ENCODE measurements around the gene LBHD2. TPM values are rescaled to one million over a fixed set of nuclear protein-coding genes. Genes with fewer than 3 reads are reported as not detected.

The LBHD2 gene
- total RNA-seq, 1 donor from 2014 or later: not detected

DNA sequence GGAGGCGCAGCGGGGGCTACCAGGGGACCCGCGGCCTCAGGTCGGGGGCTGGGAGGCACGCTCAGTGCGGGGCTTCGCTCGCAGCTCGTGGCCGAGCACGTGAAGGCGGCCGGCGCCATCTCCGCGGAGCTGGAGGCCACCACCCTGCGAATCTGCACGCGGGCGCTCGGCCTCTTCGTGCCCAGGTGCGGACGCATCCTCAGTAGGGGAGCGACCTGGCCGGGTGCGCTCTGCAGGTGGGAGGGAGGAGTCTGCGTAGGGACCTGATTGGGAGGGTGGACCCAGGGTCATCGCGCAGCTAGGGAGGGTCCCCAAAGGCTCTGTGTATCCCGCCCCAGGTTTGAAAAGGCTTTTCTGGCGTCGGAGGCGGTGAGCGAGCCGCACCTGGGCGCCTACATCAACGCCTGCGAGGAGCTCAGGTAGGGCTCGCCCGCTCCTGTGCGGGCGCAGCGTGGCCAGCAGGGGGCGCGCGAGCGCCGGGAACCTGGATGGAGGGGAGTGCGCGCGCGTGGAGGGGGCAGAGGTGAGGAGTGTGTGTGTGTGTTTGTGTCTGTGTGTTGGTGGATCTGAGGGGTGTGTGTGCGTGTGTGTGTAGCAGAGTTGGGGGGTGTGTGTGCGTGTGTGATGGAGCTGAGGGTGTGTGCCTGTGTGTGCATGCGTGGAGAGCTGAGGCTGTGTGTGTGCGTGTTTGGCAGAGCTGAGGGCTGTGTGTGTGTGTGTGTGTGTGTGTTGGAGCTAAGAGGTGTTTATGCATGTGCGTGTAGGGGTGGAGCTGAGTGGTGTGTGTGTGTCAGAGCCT lies 20.8 kb downstream of the LBHD2 start:
- H3K4me1 ChIP-seq: peaks cover 35% of the 10 kb centered on the region
- H3K9me3 ChIP-seq (replicated peaks): no peaks in the 10 kb centered on the region
- H3K4me3 ChIP-seq: peak overlapping the region; percentile 51
- H3K27me3 ChIP-seq (ENCODE audit: low read depth): peaks cover 56% of the 10 kb centered on the region
- TF ChIP-seq, protein P1, sequence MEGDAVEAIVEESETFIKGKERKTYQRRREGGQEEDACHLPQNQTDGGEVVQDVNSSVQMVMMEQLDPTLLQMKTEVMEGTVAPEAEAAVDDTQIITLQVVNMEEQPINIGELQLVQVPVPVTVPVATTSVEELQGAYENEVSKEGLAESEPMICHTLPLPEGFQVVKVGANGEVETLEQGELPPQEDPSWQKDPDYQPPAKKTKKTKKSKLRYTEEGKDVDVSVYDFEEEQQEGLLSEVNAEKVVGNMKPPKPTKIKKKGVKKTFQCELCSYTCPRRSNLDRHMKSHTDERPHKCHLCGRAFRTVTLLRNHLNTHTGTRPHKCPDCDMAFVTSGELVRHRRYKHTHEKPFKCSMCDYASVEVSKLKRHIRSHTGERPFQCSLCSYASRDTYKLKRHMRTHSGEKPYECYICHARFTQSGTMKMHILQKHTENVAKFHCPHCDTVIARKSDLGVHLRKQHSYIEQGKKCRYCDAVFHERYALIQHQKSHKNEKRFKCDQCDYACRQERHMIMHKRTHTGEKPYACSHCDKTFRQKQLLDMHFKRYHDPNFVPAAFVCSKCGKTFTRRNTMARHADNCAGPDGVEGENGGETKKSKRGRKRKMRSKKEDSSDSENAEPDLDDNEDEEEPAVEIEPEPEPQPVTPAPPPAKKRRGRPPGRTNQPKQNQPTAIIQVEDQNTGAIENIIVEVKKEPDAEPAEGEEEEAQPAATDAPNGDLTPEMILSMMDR (IDR thresholded peaks at IDR 0.05; ENCODE audit: borderline replicate concordance): peak; percentile 94
- H3K27ac ChIP-seq (replicated peaks): no peak overlapping the region
- intact Hi-C loops (cut with micrococcal nuclease): loop anchor here (5.0 to 10.0 kb wide), 2 partner anchors 80 to 187 kb away; no protein-coding TSS in a partner anchor
- no peaks in the 10 kb centered on the region for H3K36me3 ChIP-seq
- DNase-seq: peak; percentile 73

DNA sequence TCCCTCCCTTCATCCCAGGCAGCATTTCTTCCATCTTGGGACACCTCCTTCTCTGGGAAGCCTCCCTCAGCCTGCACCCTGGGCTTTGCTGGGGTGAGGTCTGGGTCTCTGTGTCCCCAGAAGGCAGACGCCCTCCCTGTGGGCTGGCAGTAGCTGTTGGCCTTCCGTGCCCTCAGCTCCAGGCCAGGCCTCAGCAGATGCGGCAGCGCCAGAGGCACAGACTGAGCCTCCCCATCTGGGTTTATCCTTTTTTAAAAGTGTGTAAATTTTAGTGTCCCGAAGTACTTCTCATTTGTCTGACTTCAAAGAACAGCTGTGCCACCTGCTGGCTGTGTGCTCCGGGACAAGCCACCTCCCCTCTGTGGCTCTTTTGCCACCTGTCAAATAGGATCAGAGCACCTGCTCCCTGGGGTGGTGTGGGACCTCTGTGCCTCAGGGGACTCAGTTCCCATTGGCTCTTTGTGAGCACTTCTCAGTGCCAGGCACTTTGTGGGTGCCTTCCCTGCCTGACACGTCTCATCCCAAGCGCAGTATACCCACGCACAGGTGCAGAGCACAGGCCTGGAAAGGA lies 21.7 kb downstream of the LBHD2 start:
- TF ChIP-seq, protein P1 (IDR thresholded peaks at IDR 0.05; ENCODE audit: borderline replicate concordance): no peak
- Histone ChIP-seq H3K27me3 (ENCODE audit: low read depth) (peaks cover 48% of the 10 kb centered on the region), H3K4me3 (no peak overlapping the region), H3K4me1 (peaks cover 43% of the 10 kb centered on the region), H3K9me3 (replicated peaks) (no peaks in the 10 kb centered on the region), H3K36me3 (no peaks in the 10 kb centered on the region), H3K27ac (replicated peaks) (no peak overlapping the region)
- intact Hi-C loops (cut with micrococcal nuclease): loop anchor here (5.0 to 10.0 kb wide), 2 partner anchors 79 to 187 kb away; no protein-coding TSS in a partner anchor
- DNase-seq: no peak

DNA sequence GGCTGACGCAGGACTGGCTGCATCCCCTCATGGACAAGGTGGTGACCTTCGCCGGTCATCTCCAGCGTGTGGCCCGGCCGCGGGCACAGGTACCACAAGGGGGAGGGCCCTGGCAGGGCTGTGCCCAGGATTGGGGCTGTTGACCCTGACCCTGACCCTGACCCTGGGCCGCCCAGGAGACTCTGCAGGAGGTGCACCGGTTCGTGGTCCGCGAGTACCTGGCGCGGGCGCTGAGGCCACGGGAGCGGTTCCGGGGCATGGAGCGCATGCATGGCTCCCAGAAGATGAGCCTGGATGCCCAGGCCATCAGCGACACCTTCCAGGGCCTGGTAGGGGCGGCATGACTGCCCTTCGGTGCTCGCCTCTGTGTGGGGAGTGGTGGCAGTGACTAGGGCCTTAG lies 23.4 kb downstream of the LBHD2 start:
- H3K27ac ChIP-seq (replicated peaks): no peak overlapping the region
- DNase-seq: no peak
- TF ChIP-seq, protein P1 (IDR thresholded peaks at IDR 0.05; ENCODE audit: borderline replicate concordance): no peak
- no peaks in the 10 kb centered on the region for H3K36me3 ChIP-seq
- H3K27me3 ChIP-seq (ENCODE audit: low read depth): peaks cover 30% of the 10 kb centered on the region
- intact Hi-C loops (cut with micrococcal nuclease): loop anchor here (5.0 to 10.0 kb wide), 2 partner anchors 77 to 185 kb away; no protein-coding TSS in a partner anchor
- no peaks in the 10 kb centered on the region for H3K9me3 ChIP-seq (replicated peaks)
- no peak overlapping the region for H3K4me3 ChIP-seq
- H3K4me1 ChIP-seq: peaks cover 55% of the 10 kb centered on the region

DNA sequence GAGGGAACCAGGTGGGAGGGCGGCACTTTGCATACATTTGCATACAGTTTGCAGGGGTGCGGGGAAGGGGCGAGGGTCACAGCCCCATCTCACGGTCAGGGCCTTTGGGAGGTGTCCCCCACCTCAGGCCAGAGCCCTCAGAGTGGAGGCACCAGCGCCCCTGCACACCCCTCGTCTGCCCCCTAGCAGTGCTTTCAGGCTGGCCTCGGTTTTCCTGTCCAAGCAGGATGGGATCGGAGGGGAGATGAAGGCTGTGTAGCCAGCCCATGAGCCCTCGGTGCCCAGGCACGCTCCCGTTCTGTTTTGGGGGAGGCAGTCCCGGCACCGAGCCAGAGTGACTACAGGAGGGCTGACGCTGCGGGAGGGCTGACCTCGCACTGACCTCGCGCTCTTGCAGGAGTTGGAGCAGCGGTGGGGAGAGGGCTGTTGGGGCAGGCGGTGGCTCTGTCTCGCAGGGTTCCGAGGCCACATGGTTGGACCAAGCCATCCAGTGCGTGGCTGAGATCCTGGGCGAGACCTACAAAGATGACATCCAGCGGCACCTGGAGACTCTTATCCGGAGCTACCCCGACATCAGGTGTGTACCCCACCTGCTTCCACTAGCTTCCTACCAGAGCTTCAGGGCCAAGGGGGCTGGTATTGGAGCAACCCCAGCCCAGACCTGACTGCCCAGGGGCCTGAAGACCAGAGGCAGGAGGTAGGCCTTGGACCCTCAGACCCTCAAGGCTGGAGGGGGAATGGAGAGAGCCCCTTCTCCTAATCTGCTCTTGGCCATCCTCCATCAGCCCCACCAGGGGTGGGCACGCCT lies 24.1 kb downstream of the LBHD2 start:
- peaks cover 23% of the 10 kb centered on the region for H3K27me3 ChIP-seq (ENCODE audit: low read depth)
- no peaks in the 10 kb centered on the region for H3K36me3 ChIP-seq
- H3K4me1 ChIP-seq: peaks cover 52% of the 10 kb centered on the region
- no peak overlapping the region for H3K27ac ChIP-seq (replicated peaks)
- TF ChIP-seq, protein P1 (IDR thresholded peaks at IDR 0.05; ENCODE audit: borderline replicate concordance): no peak
- no peaks in the 10 kb centered on the region for H3K9me3 ChIP-seq (replicated peaks)
- no peak for DNase-seq
- intact Hi-C loops (cut with micrococcal nuclease): loop anchor here (5.0 to 10.0 kb wide), 2 partner anchors 77 to 184 kb away; no protein-coding TSS in a partner anchor
- no peak overlapping the region for H3K4me3 ChIP-seq

DNA sequence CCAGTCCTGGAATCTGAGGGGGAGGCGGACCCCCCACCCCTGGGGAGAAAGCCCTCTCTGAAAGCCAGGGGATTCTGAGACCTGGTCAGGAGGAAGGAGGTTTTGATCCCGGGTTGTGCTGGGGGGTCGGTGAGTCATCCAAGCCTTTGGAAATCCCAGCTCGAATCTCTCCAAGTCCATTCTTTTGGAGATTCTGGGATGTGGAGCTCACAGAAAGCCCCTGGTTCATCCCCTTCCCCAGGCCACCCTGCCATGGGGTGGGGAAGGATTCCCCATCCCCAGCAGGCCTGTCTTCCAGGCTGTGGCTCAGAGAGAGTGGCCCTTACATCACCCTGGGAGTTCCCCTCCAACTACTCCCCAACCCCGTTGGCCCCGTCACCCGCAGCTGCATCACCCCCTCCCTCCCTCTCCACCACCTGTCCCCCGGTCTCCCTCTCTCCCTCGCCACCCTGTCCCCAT lies 24.8 kb downstream of the LBHD2 start:
- intact Hi-C loops (cut with micrococcal nuclease): loop anchor here (5.0 to 10.0 kb wide), 2 partner anchors 76 to 184 kb away; no protein-coding TSS in a partner anchor
- Histone ChIP-seq H3K36me3 (no peaks in the 10 kb centered on the region), H3K27me3 (ENCODE audit: low read depth) (peaks cover 17% of the 10 kb centered on the region), H3K4me1 (peaks cover 49% of the 10 kb centered on the region), H3K4me3 (no peak overlapping the region), H3K27ac (replicated peaks) (no peak overlapping the region), H3K9me3 (replicated peaks) (no peaks in the 10 kb centered on the region)
- TF ChIP-seq, protein P1 (IDR thresholded peaks at IDR 0.05; ENCODE audit: borderline replicate concordance): no peak
- no peak for DNase-seq

All from left ventricle myocardium inferior (tissue), 1 donor.